Measurements from ENCODE around the gene GNPTAB. TPM values are rescaled to one million over a fixed set of nuclear protein-coding genes. Genes with fewer than 3 reads are reported as not detected.
A peak's percentile ranks its signal among the peaks of the same experiment; 100 is the strongest.

Gene GNPTAB
- total and polyA plus RNA-seq, 2 of the 4 experiments (the other 2 are of a cell fraction), result 16.0 to 24.2 TPM

GRCh38 chr12:101792046-101792931, 38.5 kb downstream of the GNPTAB start:
- Histone ChIP-seq H3K4ac (ENCODE audit: low read depth, low read length) (no peak overlapping the region), H4K20me1 (ENCODE audit: insufficient read depth, low read length) (no peaks in the 10 kb centered on the region), H3K27ac (ENCODE audit: insufficient read depth, low read length) (no peak overlapping the region), H2BK5ac (ENCODE audit: low read depth, low read length, poor library complexity, severe bottlenecking) (peak overlapping the region; percentile 8), H4K5ac (ENCODE audit: low read depth, low read length) (no peak overlapping the region), H3K36me3 (ENCODE audit: control insufficient read depth, insufficient read depth, low read length) (peaks cover 4% of the 10 kb centered on the region; the same call in 1 of the 2 replicates), H3K9me3 (ENCODE audit: control insufficient read depth, insufficient read depth, low read length) (no peaks in the 10 kb centered on the region), H2AFZ (replicated peaks; ENCODE audit: low read length, poor library complexity) (no peak overlapping the region), H2BK120ac (ENCODE audit: low read depth, low read length) (no peak overlapping the region), H3K4me3 (ENCODE audit: insufficient read depth, low read depth, low read length) (no peak overlapping the region), H3K23ac (ENCODE audit: low read depth, low read length) (no peak overlapping the region), H3K4me2 (ENCODE audit: low read depth, low read length) (no peak overlapping the region), H3K27me3 (ENCODE audit: control insufficient read depth, insufficient read depth, low read length) (no peaks in the 10 kb centered on the region), H2BK15ac (ENCODE audit: low read depth, low read length) (no peak overlapping the region), H4K91ac (ENCODE audit: insufficient read depth, low read depth, low read length) (no peak overlapping the region), H2BK20ac (ENCODE audit: low read depth, low read length) (no peak overlapping the region), H3K9ac (ENCODE audit: low read depth, low read length) (no peak overlapping the region), H3K79me1 (ENCODE audit: low read depth in 1 of 2, low read length in 2 of 2) (no peaks in the 10 kb centered on the region), H2AK5ac (ENCODE audit: low read depth, low read length) (no peak overlapping the region), H3K9me1 (ENCODE audit: insufficient read depth, low read length) (no peaks in the 10 kb centered on the region), H3K56ac (ENCODE audit: extremely low read depth, insufficient read depth, low read length) (no peak overlapping the region), H4K8ac (ENCODE audit: low read depth in 2 of 2, low read length in 2 of 2) (no peak overlapping the region), H2AK9ac (replicated peaks; ENCODE audit: low read depth, low read length, poor library complexity) (no peak overlapping the region), H3K4me1 (ENCODE audit: control insufficient read depth, insufficient read depth, low read length) (no peaks in the 10 kb centered on the region; the same call in 1 of the 2 replicates), H3K18ac (ENCODE audit: low read depth, low read length) (no peak overlapping the region), H3K14ac (replicated peaks; ENCODE audit: low read depth, low read length) (no peak overlapping the region)
- intact Hi-C loops (cut with micrococcal nuclease), result no loop called here
- no peak for DNase-seq
- ChIA-PET POLR2A (ENCODE audit: unreplicated experiment) (no interaction called here), CTCF (interaction anchor here (0.6 to 1.3 kb wide), 5 partner anchors 14 to 866 kb away, joined by 3 read pairs; no protein-coding TSS in a partner anchor)
- WGBS, 2 experiments (ENCODE audit: extremely low coverage in 2 of 2, insufficient read length in 1 of 2), result 94% methylated on average over 2 of the region's 6 CpGs; no CpG with 5 or more reads in 1 of the 2 experiments
- dilution Hi-C loops (cut with HindIII; ENCODE audit: low sequenced_read_pairs, unreplicated experiment), result no loop called here
- ATAC-seq (ENCODE audit: low read depth), result peak; percentile 17; the same call in 1 of the 2 replicates
- BruUV-seq (replicated peaks), result no TSS peak
- no peak for TF ChIP-seq SMC3 (IDR thresholded peaks at IDR 0.05; ENCODE audit: low read depth, low read length)
- TF ChIP-seq CTCF (conservative IDR thresholded peaks at IDR 0.05; ENCODE audit: low read depth, low read length), result peak; percentile 18; the same call in 1 of the 2 replicates
- in situ Hi-C loops (cut with MboI; ENCODE audit: low sequenced_read_pairs), result no loop called here
